Transverse colon (tissue), 4 donors: ENCODE results near the gene INPP4B.

Experiments used
- EP300 ChIP-seq: sonication (generic); formaldehyde crosslinking; IDR thresholded peaks from one replicate; pipeline ENCODE4 v1.6.1; 2017; ENCODE audit warnings: antibody characterized with exemption, low read depth
- POLR2A ChIP-seq: fragments of 450-650 bp; IDR thresholded peaks from one replicate; pipeline ENCODE4 v1.6.1; 2016; ENCODE audit warnings: antibody characterized with exemption, mild to moderate bottlenecking, moderate library complexity
- POLR2AphosphoS5 ChIP-seq, 3 donors: sonication (generic); formaldehyde crosslinking; IDR thresholded peaks; one replicate each; pipeline ENCODE4 v1.6.1; 2016; ENCODE audit warnings: antibody characterized with exemption in 3 of 3
- TF ChIP-seq, protein P1 (sequence below), 5 experiments: fragments of 200-600 bp in 3 of 5; fragments of 450-650 bp in 2 of 5; sonication (generic) in 3 of 5; IDR thresholded peaks; 1 replicate in 2 of 5; 2 replicates in 3 of 5; pipeline ENCODE4 v1.5.1; 2016 to 2017; ENCODE audit warnings: antibody characterized with exemption in 5 of 5, inconsistent platforms in 3 of 5, mild to moderate bottlenecking in 2 of 5, moderate library complexity in 1 of 5

DNA sequence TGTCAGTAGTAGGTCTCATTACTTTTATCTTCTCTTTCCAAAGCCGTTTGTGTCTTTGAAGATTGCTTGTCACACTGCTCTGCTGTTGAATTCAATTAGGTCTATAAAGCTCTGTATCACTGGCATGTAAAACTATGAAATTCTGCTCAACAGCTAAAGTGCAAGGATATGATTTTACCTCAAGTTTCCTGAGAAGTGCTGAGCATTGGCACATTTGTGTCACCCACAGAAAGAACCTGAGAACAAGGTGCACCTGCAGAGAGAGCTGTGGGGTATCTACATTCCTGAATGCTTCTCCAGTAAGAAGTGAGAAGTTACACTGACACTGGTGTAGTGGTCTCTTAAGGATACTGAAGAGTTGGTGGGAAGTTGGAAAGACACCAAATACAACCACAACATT, 274.0 kb downstream of the INPP4B start:
- TF ChIP-seq EP300 (no peak), POLR2AphosphoS5 (IDR thresholded peaks at IDR 0.05) (no peak), POLR2A (no peak)
- TF ChIP-seq, protein P1, sequence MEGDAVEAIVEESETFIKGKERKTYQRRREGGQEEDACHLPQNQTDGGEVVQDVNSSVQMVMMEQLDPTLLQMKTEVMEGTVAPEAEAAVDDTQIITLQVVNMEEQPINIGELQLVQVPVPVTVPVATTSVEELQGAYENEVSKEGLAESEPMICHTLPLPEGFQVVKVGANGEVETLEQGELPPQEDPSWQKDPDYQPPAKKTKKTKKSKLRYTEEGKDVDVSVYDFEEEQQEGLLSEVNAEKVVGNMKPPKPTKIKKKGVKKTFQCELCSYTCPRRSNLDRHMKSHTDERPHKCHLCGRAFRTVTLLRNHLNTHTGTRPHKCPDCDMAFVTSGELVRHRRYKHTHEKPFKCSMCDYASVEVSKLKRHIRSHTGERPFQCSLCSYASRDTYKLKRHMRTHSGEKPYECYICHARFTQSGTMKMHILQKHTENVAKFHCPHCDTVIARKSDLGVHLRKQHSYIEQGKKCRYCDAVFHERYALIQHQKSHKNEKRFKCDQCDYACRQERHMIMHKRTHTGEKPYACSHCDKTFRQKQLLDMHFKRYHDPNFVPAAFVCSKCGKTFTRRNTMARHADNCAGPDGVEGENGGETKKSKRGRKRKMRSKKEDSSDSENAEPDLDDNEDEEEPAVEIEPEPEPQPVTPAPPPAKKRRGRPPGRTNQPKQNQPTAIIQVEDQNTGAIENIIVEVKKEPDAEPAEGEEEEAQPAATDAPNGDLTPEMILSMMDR (IDR thresholded peaks at IDR 0.05): no peak
